Prostate gland (tissue), 2 donors: ENCODE measurements around the gene GYPE.
"Not testable (repeated sequence)": the region's sequence is repeated elsewhere in the genome, so short reads cannot be mapped to it uniquely, and the experiment has no call there.

Experiments
- CTCF ChIP-seq, 4 experiments: fragments of 200-600 bp in 2 of 4; fragments of 450-650 bp in 2 of 4; sonication (generic) in 2 of 4; IDR thresholded peaks; 1 replicate in 3 of 4; 2 replicates in 1 of 4; pipeline ENCODE4 v1.5.1; 2016 to 2019; ENCODE audit warnings: antibody characterized with exemption in 4 of 4, mild to moderate bottlenecking in 2 of 4, moderate library complexity in 2 of 4
- POLR2A ChIP-seq: fragments of 450-650 bp; IDR thresholded peaks from one replicate; pipeline ENCODE4 v1.6.1; 2016; ENCODE audit warnings: antibody characterized with exemption, mild to moderate bottlenecking
- POLR2AphosphoS5 ChIP-seq: sonication (generic); formaldehyde crosslinking; IDR thresholded peaks from one replicate; pipeline ENCODE4 v1.6.1; 2017; ENCODE audit warnings: antibody characterized with exemption

GRCh38 chr4:143890323-143890722, 15.0 kb downstream of the GYPE start:
- TF ChIP-seq CTCF (IDR thresholded peaks at IDR 0.05); POLR2A; POLR2AphosphoS5: not testable (repeated sequence)
